ENCODE results near the gene ZNF385C.
A peak's percentile ranks its signal among the peaks of the same experiment; 100 is the strongest.

Gene ZNF385C

GRCh38 chr17:42133461-42134041 is 35.3 kb upstream of the ZNF385C start:
- no peak overlapping the region for H3K9ac ChIP-seq (ENCODE audit: low read depth, low read length)
- H3K36me3 ChIP-seq (ENCODE audit: insufficient read depth, low read length): peaks cover 73% of the 10 kb centered on the region
- peak; percentile 77 for ATAC-seq (ENCODE audit: insufficient read depth, low read depth)
- H3K4me1 ChIP-seq (ENCODE audit: insufficient read depth, low read length): 0 out of 2 replicates have a peak, but pooled peaks cover 3% of the 10 kb centered on the region
- peak; percentile 68 for DNase-seq
- no peak overlapping the region for H2AFZ ChIP-seq (ENCODE audit: low read depth, low read length)
- H3K4me2 ChIP-seq (ENCODE audit: insufficient read depth, low read length): no peak overlapping the region
- H3K9me3 ChIP-seq (ENCODE audit: insufficient read depth, low read length, severe bottlenecking): no peaks in the 10 kb centered on the region
- peaks cover 69% of the 10 kb centered on the region for H4K20me1 ChIP-seq (ENCODE audit: insufficient read depth, low read length)
- H3K27me3 ChIP-seq (ENCODE audit: insufficient read depth, low read length, poor library complexity): no peaks in the 10 kb centered on the region
- peaks cover 87% of the 10 kb centered on the region for H3K79me2 ChIP-seq (ENCODE audit: insufficient read depth, low read length)
- H3K27ac ChIP-seq (ENCODE audit: low read length): no peak overlapping the region
- no peak overlapping the region for H3K4me3 ChIP-seq (ENCODE audit: low read depth in 1 of 2, low read length in 2 of 2)
- no peak for TF ChIP-seq EZH2 (IDR thresholded peaks at IDR 0.05; ENCODE audit: borderline replicate concordance, low read depth, low read length, severe bottlenecking)
- no peak for TF ChIP-seq CTCF (IDR thresholded peaks at IDR 0.05; ENCODE audit: borderline replicate concordance, extremely low read depth, low read length, poor library complexity, severe bottlenecking)

- Histone ChIP-seq H3K4me2 (ENCODE audit: insufficient read depth, low read length) (no peak overlapping the region), H3K4me1 (ENCODE audit: insufficient read depth, low read length) (0 out of 2 replicates have a peak, but pooled peaks cover 3% of the 10 kb centered on the region)
- ATAC-seq (ENCODE audit: insufficient read depth, low read depth): peak; percentile 46; the same call in 2 of the 3 replicates
These were observed 34.7 kb upstream of the ZNF385C start for GRCh38 chr17:42132941-42133340.

GRCh38 chr17:42131981-42132432 is 33.7 kb upstream of the ZNF385C start:
- DNase-seq (no peak), ATAC-seq (ENCODE audit: insufficient read depth, low read depth) (no peak)
- H3K4me3 ChIP-seq (ENCODE audit: low read depth in 1 of 2, low read length in 2 of 2): no peak overlapping the region
- TF ChIP-seq CTCF (IDR thresholded peaks at IDR 0.05; ENCODE audit: borderline replicate concordance, extremely low read depth, low read length, poor library complexity, severe bottlenecking): no peak
- TF ChIP-seq EZH2 (IDR thresholded peaks at IDR 0.05; ENCODE audit: borderline replicate concordance, low read depth, low read length, severe bottlenecking): no peak
- no peak overlapping the region for H3K4me2 ChIP-seq (ENCODE audit: insufficient read depth, low read length)
- no peaks in the 10 kb centered on the region for H3K9me3 ChIP-seq (ENCODE audit: insufficient read depth, low read length, severe bottlenecking)
- 0 out of 2 replicates have a peak, but pooled peaks cover 3% of the 10 kb centered on the region for H3K4me1 ChIP-seq (ENCODE audit: insufficient read depth, low read length)
- no peaks in the 10 kb centered on the region for H3K27me3 ChIP-seq (ENCODE audit: insufficient read depth, low read length, poor library complexity)
- H3K79me2 ChIP-seq (ENCODE audit: insufficient read depth, low read length): peaks cover 71% of the 10 kb centered on the region
- peaks cover 64% of the 10 kb centered on the region for H4K20me1 ChIP-seq (ENCODE audit: insufficient read depth, low read length)
- H3K36me3 ChIP-seq (ENCODE audit: insufficient read depth, low read length): peaks cover 81% of the 10 kb centered on the region
- H3K27ac ChIP-seq (ENCODE audit: low read length): no peak overlapping the region
- H2AFZ ChIP-seq (ENCODE audit: low read depth, low read length): no peak overlapping the region
- H3K9ac ChIP-seq (ENCODE audit: low read depth, low read length): no peak overlapping the region

More at GRCh38 chr17:42132941-42133340, 34.7 kb upstream of the ZNF385C start:
- Histone ChIP-seq H3K36me3 (ENCODE audit: insufficient read depth, low read length) (peaks cover 78% of the 10 kb centered on the region), H4K20me1 (ENCODE audit: insufficient read depth, low read length) (peaks cover 65% of the 10 kb centered on the region), H3K9me3 (ENCODE audit: insufficient read depth, low read length, severe bottlenecking) (no peaks in the 10 kb centered on the region), H3K27me3 (ENCODE audit: insufficient read depth, low read length, poor library complexity) (no peaks in the 10 kb centered on the region), H3K4me3 (ENCODE audit: low read depth in 1 of 2, low read length in 2 of 2) (no peak overlapping the region), H2AFZ (ENCODE audit: low read depth, low read length) (no peak overlapping the region), H3K79me2 (ENCODE audit: insufficient read depth, low read length) (peaks cover 80% of the 10 kb centered on the region), H3K27ac (ENCODE audit: low read length) (no peak overlapping the region), H3K9ac (ENCODE audit: low read depth, low read length) (no peak overlapping the region)
- TF ChIP-seq EZH2 (IDR thresholded peaks at IDR 0.05; ENCODE audit: borderline replicate concordance, low read depth, low read length, severe bottlenecking) (no peak), CTCF (IDR thresholded peaks at IDR 0.05; ENCODE audit: borderline replicate concordance, extremely low read depth, low read length, poor library complexity, severe bottlenecking) (no peak)
- DNase-seq: no peak
